ENCODE measurements around the gene TPM4.
"Not testable (repeated sequence)": the region's sequence is repeated elsewhere in the genome, so short reads cannot be mapped to it uniquely, and the experiment has no call there.

The TPM4 gene

GRCh38 chr19:16094360-16095070, 18.2 kb downstream of the TPM4 start:
- no peak for TF ChIP-seq CTCF (IDR thresholded peaks at IDR 0.05; ENCODE audit: low read depth, low read length)
- no peak overlapping the region for H3K4me3 ChIP-seq (ENCODE audit: low read depth, low read length)

GRCh38 chr19:16095071-16095571, 18.8 kb downstream of the TPM4 start:
- no peak for TF ChIP-seq CTCF (IDR thresholded peaks at IDR 0.05; ENCODE audit: low read depth, low read length)
- H3K4me3 ChIP-seq (ENCODE audit: low read depth, low read length) = no peak overlapping the region

- no peak for TF ChIP-seq CTCF (IDR thresholded peaks at IDR 0.05; ENCODE audit: low read depth, low read length)
- H3K4me3 ChIP-seq (ENCODE audit: low read depth, low read length) = no peak overlapping the region
These were observed 20.1 kb downstream of the TPM4 start for GRCh38 chr19:16096280-16096855.

- no peak for TF ChIP-seq CTCF (IDR thresholded peaks at IDR 0.05; ENCODE audit: low read depth, low read length)
- H3K4me3 ChIP-seq (ENCODE audit: low read depth, low read length) = no peak overlapping the region
These were observed 22.1 kb downstream of the TPM4 start for GRCh38 chr19:16098416-16098768.

- no peak for TF ChIP-seq CTCF (IDR thresholded peaks at IDR 0.05; ENCODE audit: low read depth, low read length)
- H3K4me3 ChIP-seq (ENCODE audit: low read depth, low read length) = no peak overlapping the region
These were observed 22.5 kb downstream of the TPM4 start for GRCh38 chr19:16098821-16099220.

GRCh38 chr19:16099314-16099965, 23.1 kb downstream of the TPM4 start:
- H3K4me3 ChIP-seq (ENCODE audit: low read depth, low read length) = not testable (repeated sequence)

GRCh38 chr19:16100524-16100923, 24.2 kb downstream of the TPM4 start:
- no peak for TF ChIP-seq CTCF (IDR thresholded peaks at IDR 0.05; ENCODE audit: low read depth, low read length)
- no peak overlapping the region for H3K4me3 ChIP-seq (ENCODE audit: low read depth, low read length)
